SJCRH30 (cell line): ENCODE measurements around the gene LRRC1. TPM values are rescaled to one million over a fixed set of nuclear protein-coding genes. Genes with fewer than 3 reads are reported as not detected.
"Not testable (repeated sequence)": the region's sequence is repeated elsewhere in the genome, so short reads cannot be mapped to it uniquely, and the experiment has no call there.

ENCODE experiments used
- DNase-seq, 2 experiments: peaks; one replicate each; pipeline ENCODE4 v3.0.0-alpha.2; 2015 to 2020
- H3K27ac ChIP-seq: fragments of 250-450 bp; sonication (Bioruptor Pico); 2 replicates; pipeline ENCODE4 v1.5.1; 2020; ENCODE audit warnings: mild to moderate bottlenecking, moderate library complexity
- H3K27me3 ChIP-seq: fragments of 250-450 bp; sonication (Bioruptor Pico); 2 replicates; pipeline ENCODE4 v1.5.1; 2020; ENCODE audit warnings: mild to moderate bottlenecking, moderate library complexity
- H3K36me3 ChIP-seq: fragments of 250-450 bp; sonication (Bioruptor Pico); 2 replicates; pipeline ENCODE4 v1.5.1; 2020; ENCODE audit warnings: mild to moderate bottlenecking, moderate library complexity
- H3K4me1 ChIP-seq: fragments of 250-450 bp; sonication (Bioruptor Pico); 2 replicates; pipeline ENCODE4 v1.5.1; 2020; ENCODE audit warnings: mild to moderate bottlenecking, moderate library complexity
- H3K4me3 ChIP-seq: fragments of 250-450 bp; sonication (Bioruptor Pico); 2 replicates; pipeline ENCODE4 v1.5.1; 2020; ENCODE audit warnings: mild to moderate bottlenecking, moderate library complexity
- H3K9me3 ChIP-seq: fragments of 250-450 bp; sonication (Bioruptor Pico); replicated peaks from 2 replicates; pipeline ENCODE4 v1.5.1; 2020; ENCODE audit warnings: mild to moderate bottlenecking, moderate library complexity
- total RNA-seq: library from RNA; depleted of rRNA; stranded (reverse); fragments of >200 nt; shearing (Covaris generic); gene quantifications from 2 replicates; pipeline ENCODE4 v1.2.3, GENCODE V29; 2014

LRRC1 gene
- total RNA-seq, 1 experiment from 2014 or later = 7.4 TPM

DNA sequence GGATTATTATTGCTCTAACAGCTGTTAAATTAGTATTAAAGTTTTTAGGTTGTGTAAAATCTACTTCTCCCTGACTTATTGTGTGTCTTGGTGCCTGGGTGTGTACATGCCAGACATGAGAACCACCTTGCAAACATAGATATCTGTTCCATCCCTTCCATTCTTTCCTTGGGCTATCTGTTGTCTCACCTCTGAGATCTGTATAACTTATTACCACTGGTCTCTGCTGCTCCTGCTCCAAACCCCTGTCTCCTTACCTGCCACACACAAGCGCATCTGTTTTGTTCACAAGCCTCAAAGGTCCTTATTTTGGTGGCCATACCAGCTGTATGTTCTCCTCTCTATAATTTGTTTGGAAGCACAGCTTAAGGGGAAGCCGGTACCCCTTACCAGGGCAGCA lies 2.5 kb downstream of the LRRC1 start:
- no peaks in the 10 kb centered on the region for H3K36me3 ChIP-seq
- DNase-seq = no peak
- no peak overlapping the region for H3K27ac ChIP-seq
- no peaks in the 10 kb centered on the region for H3K9me3 ChIP-seq
- H3K27me3 ChIP-seq = no peaks in the 10 kb centered on the region
- no peak overlapping the region for H3K4me3 ChIP-seq
- H3K4me1 ChIP-seq = 0 out of 2 replicates have a peak, but pooled peaks cover 4% of the 10 kb centered on the region

- no peak overlapping the region for H3K27ac ChIP-seq
- no peak overlapping the region for H3K4me3 ChIP-seq
- H3K27me3 ChIP-seq = no peaks in the 10 kb centered on the region
- 0 out of 2 replicates have a peak, but pooled peaks cover 4% of the 10 kb centered on the region for H3K4me1 ChIP-seq
- no peaks in the 10 kb centered on the region for H3K9me3 ChIP-seq
- no peak for DNase-seq
- no peaks in the 10 kb centered on the region for H3K36me3 ChIP-seq
Measured at GRCh38 chr6:53799340-53799739, 4.5 kb downstream of the LRRC1 start.

DNA sequence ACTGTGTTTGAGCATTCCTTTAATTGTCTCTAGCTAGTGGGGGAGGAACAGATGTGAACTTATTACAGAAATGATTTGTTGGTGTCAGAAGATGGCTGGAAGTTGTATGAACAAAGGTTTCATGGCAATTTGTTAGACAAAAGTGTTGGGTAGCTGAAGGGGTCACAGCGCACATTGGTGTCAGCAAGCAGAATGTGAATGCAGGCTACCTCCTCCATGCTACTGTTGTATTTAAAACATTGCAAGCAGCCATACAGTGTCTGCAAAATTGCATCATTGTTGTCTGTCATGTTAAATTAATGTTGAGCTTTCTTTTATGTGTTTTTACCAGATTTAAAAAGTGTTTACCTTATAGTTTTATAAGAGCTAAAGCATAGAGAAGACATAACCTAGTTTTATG lies 6.2 kb downstream of the LRRC1 start:
- Histone ChIP-seq H3K9me3 (no peaks in the 10 kb centered on the region), H3K4me3 (no peak overlapping the region), H3K27ac (no peak overlapping the region), H3K36me3 (no peaks in the 10 kb centered on the region), H3K4me1 (0 out of 2 replicates have a peak, but pooled peaks cover 4% of the 10 kb centered on the region), H3K27me3 (no peaks in the 10 kb centered on the region)
- no peak for DNase-seq

- no peaks in the 10 kb centered on the region for H3K27me3 ChIP-seq
- no peak for DNase-seq
- no peaks in the 10 kb centered on the region for H3K4me1 ChIP-seq
- no peaks in the 10 kb centered on the region for H3K36me3 ChIP-seq
- H3K9me3 ChIP-seq = no peaks in the 10 kb centered on the region
- no peak overlapping the region for H3K4me3 ChIP-seq
- H3K27ac ChIP-seq = no peak overlapping the region
Measured at GRCh38 chr6:53802582-53802981, 7.8 kb downstream of the LRRC1 start.

DNA sequence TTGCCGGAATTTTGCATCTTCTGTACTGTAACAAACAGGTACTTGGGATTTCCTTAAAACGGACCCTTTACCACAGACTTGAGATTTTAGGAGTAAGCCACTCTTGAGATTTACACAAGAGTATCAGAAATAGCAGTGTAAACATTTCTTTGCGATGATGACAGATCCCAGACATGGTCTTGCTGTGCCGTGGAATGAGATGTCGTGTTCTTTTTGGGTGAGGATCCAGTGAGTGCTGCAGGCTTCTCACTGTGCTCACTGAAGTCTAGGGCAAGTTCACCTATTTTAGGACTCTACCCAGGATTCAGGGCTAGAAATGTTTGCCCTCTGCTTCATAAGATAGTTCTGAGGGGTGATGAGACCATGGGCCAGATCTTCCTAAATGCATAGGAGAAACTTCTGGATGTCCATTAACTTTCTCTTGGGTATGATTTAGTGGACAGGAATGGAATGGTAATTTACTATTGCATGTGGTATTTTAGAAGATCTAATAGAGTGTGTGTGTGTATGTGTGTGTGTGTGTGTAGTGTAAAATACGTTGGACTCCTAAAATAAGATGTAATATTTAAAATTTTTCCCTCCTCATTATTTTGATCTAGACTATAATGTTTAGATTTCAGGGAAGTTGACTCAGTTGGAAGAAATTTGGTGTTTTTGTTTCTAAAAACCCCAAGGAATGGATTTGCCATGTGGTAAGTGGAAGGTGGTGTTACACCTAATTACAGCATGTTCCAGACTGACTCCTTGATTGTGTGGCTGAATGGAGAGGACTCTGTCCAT lies 8.5 kb downstream of the LRRC1 start:
- Histone ChIP-seq H3K4me1 (no peaks in the 10 kb centered on the region), H3K27me3 (no peaks in the 10 kb centered on the region), H3K36me3 (no peaks in the 10 kb centered on the region), H3K9me3 (no peaks in the 10 kb centered on the region), H3K27ac (no peak overlapping the region), H3K4me3 (no peak overlapping the region)
- no peak for DNase-seq

GRCh38 chr6:53805016-53805415 lies 10.2 kb downstream of the LRRC1 start:
- H3K4me1 ChIP-seq = no peaks in the 10 kb centered on the region
- H3K27ac ChIP-seq = no peak overlapping the region
- no peaks in the 10 kb centered on the region for H3K9me3 ChIP-seq
- H3K4me3 ChIP-seq = no peak overlapping the region
- no peaks in the 10 kb centered on the region for H3K27me3 ChIP-seq
- no peak for DNase-seq
- no peaks in the 10 kb centered on the region for H3K36me3 ChIP-seq

GRCh38 chr6:53805725-53806124 lies 10.9 kb downstream of the LRRC1 start:
- Histone ChIP-seq H3K27ac (no peak overlapping the region), H3K27me3 (no peaks in the 10 kb centered on the region)
- no peak for DNase-seq

DNA sequence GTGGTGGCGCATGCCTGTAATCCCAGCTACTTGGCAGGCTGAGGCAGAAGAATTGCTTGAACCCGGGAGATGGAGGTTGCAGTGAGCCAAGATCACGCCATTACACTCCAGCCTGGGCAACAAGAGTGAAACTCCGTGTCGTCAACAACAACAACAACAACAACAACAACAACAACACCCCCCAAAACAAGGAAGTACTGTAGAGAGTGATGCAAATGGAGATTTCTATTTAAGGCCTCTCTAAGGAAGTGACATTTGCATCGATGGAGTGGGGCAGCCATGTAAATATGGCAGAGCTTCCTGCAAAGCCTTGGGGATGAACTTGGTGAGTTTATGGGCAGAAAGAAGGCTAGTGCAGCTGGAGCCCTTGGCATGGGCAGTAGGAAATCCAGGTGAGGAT lies 12.8 kb downstream of the LRRC1 start:
- DNase-seq, H3K4me1 ChIP-seq, H3K4me3 ChIP-seq, H3K27ac ChIP-seq, H3K9me3 ChIP-seq, H3K36me3 ChIP-seq, H3K27me3 ChIP-seq: not testable (repeated sequence)

More at GRCh38 chr6:53805725-53806124, 10.9 kb downstream of the LRRC1 start:
- H3K4me1 ChIP-seq = no peaks in the 10 kb centered on the region
- H3K4me3 ChIP-seq = no peak overlapping the region
- no peaks in the 10 kb centered on the region for H3K36me3 ChIP-seq
- no peaks in the 10 kb centered on the region for H3K9me3 ChIP-seq

- H3K27me3 ChIP-seq = no peaks in the 10 kb centered on the region
- no peak overlapping the region for H3K4me3 ChIP-seq
- no peaks in the 10 kb centered on the region for H3K4me1 ChIP-seq
- H3K36me3 ChIP-seq = no peaks in the 10 kb centered on the region
- H3K9me3 ChIP-seq = no peaks in the 10 kb centered on the region
- H3K27ac ChIP-seq = no peak overlapping the region
- no peak for DNase-seq
Measured at GRCh38 chr6:53808302-53808881, 13.6 kb downstream of the LRRC1 start.

DNA sequence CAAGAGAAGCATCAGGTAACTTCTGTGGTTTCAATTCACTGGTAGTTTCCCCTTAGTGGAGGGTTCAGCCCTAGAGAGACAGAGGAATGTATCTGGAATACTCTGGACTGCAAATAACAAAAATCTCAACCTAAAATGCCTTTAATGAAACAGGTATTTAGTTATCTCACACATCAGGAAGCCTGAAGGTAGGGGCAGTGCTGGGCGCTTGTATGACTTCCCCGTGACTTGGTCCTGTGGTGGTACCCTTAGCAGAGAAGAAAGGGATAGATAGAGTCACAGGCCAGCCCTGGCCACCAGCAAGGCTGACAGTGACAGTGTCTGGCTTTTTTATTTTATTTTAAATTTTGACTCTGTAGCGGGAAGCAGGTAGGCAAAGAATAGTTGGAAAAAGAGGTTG lies 14.9 kb downstream of the LRRC1 start:
- Histone ChIP-seq H3K4me1 (no peaks in the 10 kb centered on the region), H3K27me3 (no peaks in the 10 kb centered on the region), H3K4me3 (no peak overlapping the region), H3K27ac (no peak overlapping the region), H3K36me3 (no peaks in the 10 kb centered on the region), H3K9me3 (no peaks in the 10 kb centered on the region)
- no peak for DNase-seq

- Histone ChIP-seq H3K27ac (no peak overlapping the region), H3K27me3 (no peaks in the 10 kb centered on the region), H3K9me3 (no peaks in the 10 kb centered on the region), H3K4me1 (no peaks in the 10 kb centered on the region), H3K36me3 (no peaks in the 10 kb centered on the region), H3K4me3 (no peak overlapping the region)
- no peak for DNase-seq
Measured at GRCh38 chr6:53811082-53811481, 16.3 kb downstream of the LRRC1 start.

DNA sequence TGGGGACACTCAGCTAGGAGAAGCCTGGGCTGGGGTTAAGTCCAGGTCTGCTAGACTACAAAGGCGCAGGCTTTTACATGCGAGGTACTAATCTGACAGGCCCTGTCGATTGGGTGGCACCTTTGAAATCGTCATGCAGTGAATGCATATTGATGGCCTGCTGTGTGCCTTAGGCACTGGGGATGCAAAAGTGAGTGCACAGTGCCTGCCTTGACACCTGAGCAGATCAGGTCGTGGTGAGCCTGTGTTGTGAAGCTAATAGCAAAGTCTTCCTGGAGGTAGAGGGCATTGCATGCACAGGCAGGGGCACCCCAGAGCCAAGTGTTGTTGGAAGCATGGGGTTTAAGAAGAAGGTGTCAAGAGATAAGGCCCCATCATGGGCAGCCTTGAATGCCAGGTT lies 16.9 kb downstream of the LRRC1 start:
- Histone ChIP-seq H3K27ac (no peak overlapping the region), H3K27me3 (no peaks in the 10 kb centered on the region), H3K4me3 (no peak overlapping the region), H3K36me3 (no peaks in the 10 kb centered on the region), H3K4me1 (no peaks in the 10 kb centered on the region), H3K9me3 (no peaks in the 10 kb centered on the region)
- DNase-seq = no peak

DNA sequence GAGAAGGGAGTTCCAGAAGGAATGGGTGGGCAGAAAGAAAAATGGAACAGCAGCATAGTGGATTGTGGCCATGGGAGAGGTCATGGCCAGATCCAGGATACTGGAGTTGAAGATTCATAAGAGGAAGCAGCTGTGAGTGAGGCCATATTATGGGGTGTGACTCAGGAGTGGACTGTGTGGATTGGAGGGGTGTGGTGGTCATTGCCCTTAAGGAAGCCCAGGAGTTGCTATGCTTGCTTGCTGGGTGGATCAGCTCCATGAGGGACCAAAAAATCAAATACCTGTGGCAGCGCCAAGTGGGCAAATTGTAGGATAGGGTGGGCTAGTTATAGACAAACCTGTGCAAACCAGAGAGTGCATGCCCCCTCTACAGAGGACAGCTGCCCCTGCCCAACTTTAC lies 18.3 kb downstream of the LRRC1 start:
- DNase-seq = no peak
- Histone ChIP-seq H3K4me1 (no peaks in the 10 kb centered on the region), H3K27ac (no peak overlapping the region), H3K9me3 (no peaks in the 10 kb centered on the region), H3K27me3 (no peaks in the 10 kb centered on the region), H3K4me3 (no peak overlapping the region), H3K36me3 (no peaks in the 10 kb centered on the region)

DNA sequence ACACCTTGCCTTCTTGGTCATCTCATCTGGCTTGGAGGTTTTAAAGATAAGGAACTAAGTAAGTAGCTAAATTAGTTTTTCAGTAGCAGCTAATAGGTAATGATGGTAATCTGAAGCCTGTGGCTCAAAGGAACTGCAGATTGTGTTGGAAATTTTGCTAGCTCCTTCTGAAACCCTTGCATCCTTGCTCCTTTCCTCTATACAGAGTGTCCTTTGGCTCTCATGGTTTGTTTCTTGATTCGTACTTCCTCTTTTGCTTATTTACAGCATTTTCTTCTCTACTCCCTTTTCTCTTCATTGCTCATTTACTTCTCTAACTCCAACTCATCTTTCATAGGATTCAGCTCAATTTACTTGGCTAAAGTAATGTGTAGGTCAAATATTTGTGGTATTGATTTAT lies 19.0 kb downstream of the LRRC1 start:
- Histone ChIP-seq H3K27ac (no peak overlapping the region), H3K27me3 (no peaks in the 10 kb centered on the region), H3K4me3 (no peak overlapping the region), H3K4me1 (no peaks in the 10 kb centered on the region), H3K36me3 (no peaks in the 10 kb centered on the region), H3K9me3 (no peaks in the 10 kb centered on the region)
- DNase-seq = no peak

GRCh38 chr6:53814353-53814752 lies 19.5 kb downstream of the LRRC1 start:
- Histone ChIP-seq H3K36me3 (no peaks in the 10 kb centered on the region), H3K9me3 (no peaks in the 10 kb centered on the region), H3K4me1 (no peaks in the 10 kb centered on the region), H3K4me3 (no peak overlapping the region), H3K27ac (no peak overlapping the region), H3K27me3 (no peaks in the 10 kb centered on the region)
- DNase-seq = no peak
